GM18861 (cell line): ENCODE results near the gene CRTC3.

Experiments
- ATAC-seq: cut with Tn5 transposase; IDR thresholded peaks from one replicate; pipeline ENCODE4 v1.9.1; 2021; ENCODE audit not compliant: unreplicated experiment

CRTC3 gene

DNA sequence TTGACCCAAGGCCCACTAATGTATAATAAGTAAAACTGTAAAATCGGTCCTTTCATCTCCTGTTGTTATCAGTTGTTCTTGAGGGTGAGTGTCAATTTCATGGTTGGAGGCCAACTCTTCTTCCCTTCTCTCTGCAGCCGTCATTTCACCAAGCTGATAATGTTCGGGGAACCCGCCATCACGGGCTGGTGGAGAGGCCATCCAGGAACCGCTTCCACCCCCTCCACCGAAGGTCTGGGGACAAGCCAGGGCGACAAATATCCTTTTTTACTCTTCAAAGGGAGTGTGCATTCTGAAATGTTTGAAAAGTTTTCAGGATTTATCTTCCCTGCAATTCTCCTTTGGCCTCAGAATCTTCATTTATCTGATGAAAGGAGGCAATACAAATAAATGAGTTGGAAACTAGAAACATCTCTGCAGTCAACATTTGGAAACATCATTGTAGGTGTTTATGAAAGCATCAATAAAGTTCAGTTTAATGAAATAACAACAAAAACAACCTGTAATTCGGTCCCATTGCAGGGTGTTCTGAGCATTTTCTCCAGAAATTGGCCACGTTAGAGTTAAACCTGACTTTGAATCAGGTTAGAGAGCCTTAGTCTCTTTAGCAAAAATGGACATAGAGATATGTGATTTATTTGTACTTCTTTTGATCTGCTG lies 63.9 kb downstream of the CRTC3 start:
- ATAC-seq, result no peak

GRCh38 chr15:90594301-90594738 lies 64.6 kb downstream of the CRTC3 start:
- peak; percentile 31 for ATAC-seq

DNA sequence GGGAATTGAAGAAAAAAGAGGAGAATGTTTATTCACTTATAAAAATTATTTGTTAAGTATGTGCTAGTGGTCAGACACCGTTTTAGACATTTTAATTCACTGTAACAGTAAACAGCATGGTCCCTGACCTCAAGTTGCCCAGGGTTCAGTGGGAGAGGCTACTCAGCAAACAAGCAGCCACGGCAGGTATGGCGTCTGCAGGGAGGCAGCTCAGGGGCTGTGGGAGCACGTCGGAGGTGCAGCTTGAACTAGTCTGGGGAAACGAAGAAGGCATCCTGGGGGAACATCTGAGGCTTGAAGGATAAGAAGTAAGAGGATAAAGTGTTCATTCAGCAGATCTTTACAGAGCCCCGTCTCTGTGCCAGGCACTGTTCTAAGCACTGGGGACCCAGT lies 66.0 kb downstream of the CRTC3 start:
- ATAC-seq, result no peak

- ATAC-seq, result no peak
Observed at GRCh38 chr15:90596943-90597342, 67.2 kb downstream of the CRTC3 start.

- peak; percentile 31 for ATAC-seq
Observed at GRCh38 chr15:90597577-90597976, 67.9 kb downstream of the CRTC3 start.

GRCh38 chr15:90598031-90598577 lies 68.4 kb downstream of the CRTC3 start:
- peak; percentile 21 for ATAC-seq

GRCh38 chr15:90598679-90599078 lies 69.0 kb downstream of the CRTC3 start:
- no peak for ATAC-seq

GRCh38 chr15:90599116-90599515 lies 69.4 kb downstream of the CRTC3 start:
- ATAC-seq, result no peak

GRCh38 chr15:90599644-90600043 lies 69.9 kb downstream of the CRTC3 start:
- ATAC-seq, result no peak

- no peak for ATAC-seq
Observed at GRCh38 chr15:90600954-90601353, 71.2 kb downstream of the CRTC3 start.

- ATAC-seq, result no peak
Observed at GRCh38 chr15:90603893-90604292, 74.2 kb downstream of the CRTC3 start.

GRCh38 chr15:90606641-90607040 lies 76.9 kb downstream of the CRTC3 start:
- ATAC-seq, result no peak

DNA sequence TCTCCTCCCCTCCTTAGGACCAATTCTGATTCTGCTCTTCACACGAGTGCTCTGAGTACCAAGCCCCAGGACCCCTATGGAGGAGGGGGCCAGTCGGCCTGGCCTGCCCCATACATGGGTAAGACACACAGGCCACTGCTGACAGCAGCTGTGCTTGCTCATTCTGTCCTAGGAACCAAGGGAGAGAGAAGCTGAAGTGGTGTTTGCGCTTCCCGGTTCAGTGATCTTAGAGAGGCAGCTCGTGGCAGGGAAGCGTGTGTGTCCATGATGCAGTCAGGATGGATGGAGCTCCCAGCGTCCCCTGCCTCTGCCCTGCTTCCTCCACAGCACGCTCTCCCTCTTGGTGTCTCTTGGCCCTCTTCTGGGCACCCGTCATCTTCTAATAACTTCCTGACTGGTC lies 77.6 kb downstream of the CRTC3 start:
- ATAC-seq, result no peak

- ATAC-seq, result no peak
Observed at GRCh38 chr15:90609242-90610180, 79.8 kb downstream of the CRTC3 start.

GRCh38 chr15:90610190-90610589 lies 80.5 kb downstream of the CRTC3 start:
- no peak for ATAC-seq

GRCh38 chr15:90611157-90611556 lies 81.4 kb downstream of the CRTC3 start:
- ATAC-seq, result no peak

DNA sequence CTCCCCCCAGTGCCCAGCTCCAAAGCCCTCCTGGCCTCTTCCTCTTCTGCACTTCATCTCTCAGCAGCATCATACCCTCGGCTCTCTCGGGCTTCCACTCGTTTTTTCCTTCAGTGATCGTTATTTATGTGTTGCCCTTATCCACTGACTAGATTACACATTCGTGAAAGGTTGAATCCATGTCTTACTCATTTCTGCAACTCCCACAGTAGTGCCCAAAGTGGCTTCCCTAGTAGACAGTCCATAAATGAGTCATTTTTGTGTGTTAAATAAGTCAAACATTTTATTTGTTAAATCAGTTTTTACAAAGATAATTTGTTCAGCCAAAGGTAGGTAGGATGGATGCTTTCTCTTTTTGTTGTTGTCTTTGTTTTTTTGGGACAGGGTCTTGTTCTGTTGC lies 87.4 kb downstream of the CRTC3 start:
- ATAC-seq, result no peak

DNA sequence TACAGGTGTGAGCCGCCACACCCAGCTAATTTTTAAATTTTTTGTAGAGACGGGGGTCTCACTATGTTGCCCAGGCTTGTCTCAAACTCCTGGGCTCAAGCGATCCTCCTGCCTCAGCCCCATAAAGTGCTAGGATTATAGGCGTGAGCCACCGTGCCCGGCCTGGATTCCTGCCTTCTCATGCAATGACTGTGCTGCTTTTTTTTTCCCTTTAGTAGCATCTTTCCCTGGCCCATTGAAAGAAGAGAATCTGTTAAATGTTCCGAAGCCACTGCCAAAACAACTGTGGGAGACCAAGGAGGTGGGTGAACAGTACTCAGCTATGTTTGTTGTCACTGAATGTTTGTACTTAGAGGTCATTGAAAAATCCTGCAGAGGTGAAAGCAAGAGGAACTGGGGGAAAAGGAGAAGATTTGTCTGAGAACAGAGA lies 88.0 kb downstream of the CRTC3 start:
- ATAC-seq, result no peak

DNA sequence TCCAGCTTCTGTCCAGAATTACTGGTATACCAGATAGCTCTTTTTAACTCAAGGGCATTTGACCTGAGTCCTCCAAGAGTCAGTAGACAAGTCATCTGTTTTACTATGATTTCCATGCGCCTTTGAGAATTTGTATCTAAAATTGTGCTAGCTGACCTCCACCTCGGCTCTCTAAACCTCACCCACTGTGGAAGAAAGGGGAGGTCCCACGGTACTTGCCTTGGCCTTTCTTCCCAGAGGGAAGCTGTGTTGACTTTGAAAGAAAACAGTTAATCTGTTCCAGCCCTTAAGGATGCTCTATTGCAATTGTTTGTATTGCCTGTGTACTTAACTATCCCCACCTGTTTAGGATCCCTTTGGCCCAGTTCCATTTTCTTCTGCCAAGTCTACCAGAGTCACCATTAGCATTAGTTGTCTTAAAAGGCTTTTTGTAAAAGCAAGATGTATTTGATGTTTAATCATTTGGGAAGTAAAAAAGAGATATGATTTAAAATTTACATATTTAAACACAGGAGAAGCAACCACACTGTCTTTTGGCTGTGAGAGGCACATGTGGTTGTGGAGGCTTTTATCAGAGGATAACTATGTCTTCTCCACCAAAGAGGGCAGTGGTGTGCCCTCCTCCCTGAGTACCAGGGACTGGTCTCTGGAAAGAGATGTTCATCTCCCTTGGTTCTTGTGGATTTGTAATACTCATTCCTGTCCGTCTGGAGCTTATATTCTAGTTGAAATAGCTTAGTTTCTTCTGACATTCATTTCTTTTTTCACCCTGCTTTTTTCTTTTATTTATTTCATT lies 88.8 kb downstream of the CRTC3 start:
- no peak for ATAC-seq

DNA sequence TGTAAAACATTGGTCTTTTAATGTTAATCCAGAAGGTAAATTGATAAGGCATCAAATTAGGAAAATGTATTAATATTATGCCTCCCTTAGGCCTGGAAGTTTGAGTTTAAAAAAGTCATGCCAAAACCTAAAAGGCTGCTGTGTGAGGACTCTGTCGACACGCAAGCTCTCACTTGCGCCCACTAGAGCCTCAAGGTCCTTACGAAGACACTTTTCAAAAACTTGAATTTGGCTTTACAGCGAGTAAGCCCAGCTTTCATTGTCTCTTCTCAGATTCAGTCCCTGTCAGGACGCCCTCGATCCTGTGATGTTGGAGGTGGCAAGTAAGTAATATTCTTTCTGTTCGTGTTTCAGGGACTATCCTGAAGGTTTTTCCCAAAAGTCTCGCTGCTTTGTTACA lies 89.7 kb downstream of the CRTC3 start:
- no peak for ATAC-seq

- no peak for ATAC-seq
Observed at GRCh38 chr15:90619939-90620338, 90.2 kb downstream of the CRTC3 start.
